Measurements from ENCODE around the gene FGD5. TPM values are rescaled to one million over a fixed set of nuclear protein-coding genes. Genes with fewer than 3 reads are reported as not detected.

Gene FGD5
- total RNA-seq, 1 donor from 2014 or later = 0.22 TPM

GRCh38 chr3:14847613-14848541 lies 29.1 kb downstream of the FGD5 start:
- no peaks in the 10 kb centered on the region for H3K9me3 Mint-ChIP-seq (ENCODE audit: low read depth)
- H3K4me1 Mint-ChIP-seq (ENCODE audit: low read depth) = no peaks in the 10 kb centered on the region
- H3K4me3 Mint-ChIP-seq (ENCODE audit: unreplicated experiment) = no peak overlapping the region
- no peak overlapping the region for H3K27ac Mint-ChIP-seq (ENCODE audit: unreplicated experiment)
- DNase-seq (ENCODE audit: low spot score) = peak; percentile 62
- TF ChIP-seq CTCF (IDR thresholded peaks at IDR 0.05) = no peak
- H3K36me3 Mint-ChIP-seq (ENCODE audit: low read depth) = no peaks in the 10 kb centered on the region
- peaks cover 56% of the 10 kb centered on the region for H3K27me3 Mint-ChIP-seq (ENCODE audit: low read depth)

GRCh38 chr3:14848906-14849305 lies 30.1 kb downstream of the FGD5 start:
- no peaks in the 10 kb centered on the region for H3K9me3 Mint-ChIP-seq (ENCODE audit: low read depth)
- H3K4me1 Mint-ChIP-seq (ENCODE audit: low read depth) = no peaks in the 10 kb centered on the region
- H3K36me3 Mint-ChIP-seq (ENCODE audit: low read depth) = no peaks in the 10 kb centered on the region
- H3K4me3 Mint-ChIP-seq (ENCODE audit: unreplicated experiment) = no peak overlapping the region
- H3K27ac Mint-ChIP-seq (ENCODE audit: unreplicated experiment) = no peak overlapping the region
- peaks cover 60% of the 10 kb centered on the region for H3K27me3 Mint-ChIP-seq (ENCODE audit: low read depth)
- peak; percentile 48 for DNase-seq (ENCODE audit: low spot score)
- no peak for TF ChIP-seq CTCF (IDR thresholded peaks at IDR 0.05)

GRCh38 chr3:14849638-14850230 lies 31.0 kb downstream of the FGD5 start:
- no peaks in the 10 kb centered on the region for H3K36me3 Mint-ChIP-seq (ENCODE audit: low read depth)
- H3K27ac Mint-ChIP-seq (ENCODE audit: unreplicated experiment) = no peak overlapping the region
- H3K27me3 Mint-ChIP-seq (ENCODE audit: low read depth) = peaks cover 54% of the 10 kb centered on the region
- DNase-seq (ENCODE audit: low spot score) = peak; percentile 21
- no peak overlapping the region for H3K4me3 Mint-ChIP-seq (ENCODE audit: unreplicated experiment)
- H3K4me1 Mint-ChIP-seq (ENCODE audit: low read depth) = no peaks in the 10 kb centered on the region
- TF ChIP-seq CTCF (IDR thresholded peaks at IDR 0.05) = no peak
- H3K9me3 Mint-ChIP-seq (ENCODE audit: low read depth) = no peaks in the 10 kb centered on the region

GRCh38 chr3:14852058-14852594 lies 33.4 kb downstream of the FGD5 start:
- Mint-ChIP-seq H3K4me1 (ENCODE audit: low read depth) (no peaks in the 10 kb centered on the region), H3K27ac (ENCODE audit: unreplicated experiment) (no peak overlapping the region), H3K4me3 (ENCODE audit: unreplicated experiment) (no peak overlapping the region), H3K36me3 (ENCODE audit: low read depth) (no peaks in the 10 kb centered on the region), H3K27me3 (ENCODE audit: low read depth) (peaks cover 44% of the 10 kb centered on the region), H3K9me3 (ENCODE audit: low read depth) (peaks cover 15% of the 10 kb centered on the region)
- TF ChIP-seq CTCF (IDR thresholded peaks at IDR 0.05) = no peak
- no peak for DNase-seq (ENCODE audit: low spot score)

- no peak for TF ChIP-seq CTCF (IDR thresholded peaks at IDR 0.05)
- no peaks in the 10 kb centered on the region for H3K36me3 Mint-ChIP-seq (ENCODE audit: low read depth)
- DNase-seq (ENCODE audit: low spot score) = peak; percentile 32
- no peak overlapping the region for H3K27ac Mint-ChIP-seq (ENCODE audit: unreplicated experiment)
- H3K4me1 Mint-ChIP-seq (ENCODE audit: low read depth) = no peaks in the 10 kb centered on the region
- peaks cover 15% of the 10 kb centered on the region for H3K9me3 Mint-ChIP-seq (ENCODE audit: low read depth)
- H3K27me3 Mint-ChIP-seq (ENCODE audit: low read depth) = peaks cover 44% of the 10 kb centered on the region
- no peak overlapping the region for H3K4me3 Mint-ChIP-seq (ENCODE audit: unreplicated experiment)
These were observed 34.0 kb downstream of the FGD5 start for GRCh38 chr3:14852717-14853116.
